Stimulated activated naive CD8-positive, alpha-beta T cell treated with anti-CD3 and anti-CD28 coated beads, Interleukin-15, Interleukin-2, amounts not matched to agents 100 ng/mL and 50 ng/mL, for 24 hours (primary cell): ENCODE measurements around the gene PHF5A.
"Not testable (repeated sequence)": the region's sequence is repeated elsewhere in the genome, so short reads cannot be mapped to it uniquely, and the experiment has no call there.

Source experiments
- H3K27ac Mint-ChIP-seq: one replicate; pipeline ENCODE4 v1.8.0; 2021; ENCODE audit warnings: mild to moderate bottlenecking, mixed read lengths
- H3K27me3 Mint-ChIP-seq: one replicate; pipeline ENCODE4 v1.8.0; 2021; ENCODE audit warnings: mixed read lengths
- H3K36me3 Mint-ChIP-seq: one replicate; pipeline ENCODE4 v1.8.0; 2021; ENCODE audit warnings: low read depth, mixed read lengths
- H3K4me1 Mint-ChIP-seq: one replicate; pipeline ENCODE4 v1.8.0; 2021; ENCODE audit warnings: low read depth, mixed read lengths
- H3K4me3 Mint-ChIP-seq: one replicate; pipeline ENCODE4 v1.8.0; 2021; ENCODE audit warnings: mild to moderate bottlenecking, mixed read lengths
- H3K9me3 Mint-ChIP-seq: one replicate; pipeline ENCODE4 v1.8.0; 2021; ENCODE audit warnings: mixed read lengths

PHF5A gene

DNA sequence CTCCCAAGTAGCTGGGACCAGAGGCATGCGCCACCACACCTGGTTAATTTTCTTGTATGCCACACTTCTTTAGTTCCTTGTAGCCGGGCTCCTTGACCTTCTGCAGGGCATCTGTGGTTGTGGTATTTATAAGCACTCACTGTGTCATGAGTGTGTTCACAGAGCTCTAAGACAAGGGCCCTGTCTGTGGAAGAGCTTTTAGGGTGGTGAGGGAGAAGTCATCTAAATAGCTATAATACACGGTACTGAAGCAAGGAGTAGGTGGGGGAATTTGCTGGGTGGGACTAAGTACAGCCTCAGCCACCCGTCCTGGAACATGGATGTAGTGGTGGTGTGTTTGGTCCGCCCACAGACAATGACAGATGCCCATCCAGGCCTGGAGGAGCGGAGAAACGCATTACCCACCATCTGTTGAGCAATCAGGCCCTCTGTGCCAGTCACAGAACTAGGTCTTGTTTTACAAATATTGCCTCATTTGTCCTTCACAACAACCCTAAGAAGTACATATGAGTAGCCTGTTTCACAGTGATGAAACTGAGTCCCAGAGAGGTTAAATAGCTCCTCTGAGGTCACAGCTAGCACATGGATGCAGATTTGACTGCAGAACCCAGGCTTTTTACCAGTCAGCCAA is 10.5 kb upstream of the PHF5A start:
- no peak overlapping the region for H3K4me3 Mint-ChIP-seq
- no peaks in the 10 kb centered on the region for H3K9me3 Mint-ChIP-seq
- peaks cover 2% of the 10 kb centered on the region for H3K36me3 Mint-ChIP-seq
- H3K4me1 Mint-ChIP-seq, result peaks cover 60% of the 10 kb centered on the region
- peak overlapping the region; percentile 53 for H3K27ac Mint-ChIP-seq
- H3K27me3 Mint-ChIP-seq, result no peaks in the 10 kb centered on the region

GRCh38 chr22:41478473-41478872 is 10.0 kb upstream of the PHF5A start:
- Mint-ChIP-seq H3K27ac (peak overlapping the region; percentile 53), H3K9me3 (no peaks in the 10 kb centered on the region), H3K4me1 (peaks cover 61% of the 10 kb centered on the region), H3K27me3 (no peaks in the 10 kb centered on the region), H3K4me3 (no peak overlapping the region), H3K36me3 (peaks cover 7% of the 10 kb centered on the region)

- Mint-ChIP-seq H3K9me3 (no peaks in the 10 kb centered on the region), H3K36me3 (peaks cover 17% of the 10 kb centered on the region), H3K27me3 (no peaks in the 10 kb centered on the region), H3K4me3 (no peak overlapping the region), H3K27ac (no peak overlapping the region), H3K4me1 (peaks cover 62% of the 10 kb centered on the region)
Observed at GRCh38 chr22:41474872-41475451, 6.5 kb upstream of the PHF5A start.

DNA sequence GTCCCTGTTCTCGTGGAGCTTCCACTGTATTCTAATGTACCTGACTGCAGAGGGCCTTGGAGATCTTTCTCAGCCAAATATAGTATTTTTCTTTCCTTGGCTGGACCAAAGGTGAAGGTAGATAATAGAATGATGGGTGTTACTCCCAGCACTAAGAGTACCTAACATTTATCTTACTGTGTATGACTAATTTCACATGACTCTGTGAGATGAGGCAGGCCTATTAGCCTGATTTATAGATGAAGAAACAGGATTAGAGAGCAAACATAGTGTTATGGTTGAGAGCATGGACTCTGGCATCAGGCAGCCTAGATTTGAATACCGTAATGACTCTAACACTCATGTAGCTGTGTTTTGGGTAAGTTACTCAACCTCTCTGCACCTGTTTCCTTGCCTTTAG is 3.1 kb upstream of the PHF5A start:
- peaks cover 59% of the 10 kb centered on the region for H3K4me1 Mint-ChIP-seq
- H3K36me3 Mint-ChIP-seq, result peaks cover 36% of the 10 kb centered on the region
- no peaks in the 10 kb centered on the region for H3K9me3 Mint-ChIP-seq
- no peaks in the 10 kb centered on the region for H3K27me3 Mint-ChIP-seq
- no peak overlapping the region for H3K4me3 Mint-ChIP-seq
- peak overlapping the region; percentile 40 for H3K27ac Mint-ChIP-seq

- Mint-ChIP-seq H3K4me1 (peaks cover 60% of the 10 kb centered on the region), H3K36me3 (peaks cover 40% of the 10 kb centered on the region), H3K9me3 (no peaks in the 10 kb centered on the region), H3K4me3 (peak overlapping the region; percentile 81), H3K27me3 (no peaks in the 10 kb centered on the region), H3K27ac (peak overlapping the region; percentile 96)
Observed at GRCh38 chr22:41470886-41471285, 2.4 kb upstream of the PHF5A start.

- H3K36me3 Mint-ChIP-seq, result peaks cover 50% of the 10 kb centered on the region
- peak overlapping the region; percentile 81 for H3K4me3 Mint-ChIP-seq
- H3K9me3 Mint-ChIP-seq, result no peaks in the 10 kb centered on the region
- peak overlapping the region; percentile 96 for H3K27ac Mint-ChIP-seq
- H3K4me1 Mint-ChIP-seq, result peaks cover 68% of the 10 kb centered on the region
- H3K27me3 Mint-ChIP-seq, result no peaks in the 10 kb centered on the region
Observed at GRCh38 chr22:41469218-41469851, 843 bp upstream of the PHF5A start.

GRCh38 chr22:41461901-41462300 is 6.6 kb downstream of the PHF5A start:
- Mint-ChIP-seq H3K36me3 (peaks cover 67% of the 10 kb centered on the region), H3K27me3 (no peaks in the 10 kb centered on the region), H3K4me3 (no peak overlapping the region), H3K9me3 (no peaks in the 10 kb centered on the region), H3K27ac (no peak overlapping the region), H3K4me1 (peaks cover 24% of the 10 kb centered on the region)

GRCh38 chr22:41460071-41460470 is 8.4 kb downstream of the PHF5A start:
- H3K4me1 Mint-ChIP-seq, result peaks cover 10% of the 10 kb centered on the region
- H3K9me3 Mint-ChIP-seq, H3K27ac Mint-ChIP-seq, H3K4me3 Mint-ChIP-seq, H3K27me3 Mint-ChIP-seq: not testable (repeated sequence)
- peaks cover 58% of the 10 kb centered on the region for H3K36me3 Mint-ChIP-seq

- Mint-ChIP-seq H3K36me3 (peaks cover 52% of the 10 kb centered on the region), H3K4me1 (peaks cover 6% of the 10 kb centered on the region), H3K27me3 (no peaks in the 10 kb centered on the region), H3K9me3 (no peaks in the 10 kb centered on the region), H3K27ac (no peak overlapping the region), H3K4me3 (no peak overlapping the region)
Observed at GRCh38 chr22:41459431-41459830, 9.1 kb downstream of the PHF5A start.

GRCh38 chr22:41458161-41458728 is 10.2 kb downstream of the PHF5A start:
- Mint-ChIP-seq H3K4me3 (no peak overlapping the region), H3K9me3 (no peaks in the 10 kb centered on the region), H3K36me3 (peaks cover 50% of the 10 kb centered on the region), H3K4me1 (peaks cover 1% of the 10 kb centered on the region), H3K27ac (peak overlapping the region; percentile 28), H3K27me3 (no peaks in the 10 kb centered on the region)

DNA sequence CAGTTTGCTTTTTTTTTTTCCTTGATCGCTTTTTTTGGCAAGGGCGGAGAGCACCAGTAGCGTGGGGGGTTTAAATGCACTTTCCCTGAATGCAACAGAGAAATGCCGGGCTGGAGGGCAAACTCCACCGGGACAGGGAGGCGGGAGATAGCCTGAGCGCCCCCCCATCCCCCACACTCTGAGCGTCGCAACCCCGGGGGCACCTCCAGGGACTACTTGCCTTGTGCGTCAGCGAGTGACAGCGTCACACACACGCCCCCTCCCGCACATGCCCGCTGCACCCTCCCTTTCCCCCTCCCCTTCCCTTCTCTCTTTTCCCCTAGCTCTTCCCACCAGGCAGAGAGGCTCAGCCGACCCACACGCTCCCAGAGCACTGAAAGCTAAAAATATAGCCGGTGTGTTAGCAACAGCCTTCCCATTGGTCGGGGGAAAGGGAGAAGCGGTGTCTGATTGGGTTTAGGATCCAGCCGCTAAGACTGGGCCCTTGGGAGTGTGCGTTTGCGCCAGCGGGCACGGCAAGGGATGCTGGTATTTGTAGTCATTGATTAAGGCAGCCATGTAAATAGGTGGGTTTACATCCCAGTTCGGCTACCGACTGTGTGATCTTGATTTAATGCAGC is 20.2 kb downstream of the PHF5A start:
- Mint-ChIP-seq H3K27me3 (no peaks in the 10 kb centered on the region), H3K36me3 (peaks cover 19% of the 10 kb centered on the region), H3K4me3 (peak overlapping the region; percentile 92), H3K27ac (peak overlapping the region; percentile 99), H3K9me3 (no peaks in the 10 kb centered on the region), H3K4me1 (peaks cover 19% of the 10 kb centered on the region)

- Mint-ChIP-seq H3K27me3 (no peaks in the 10 kb centered on the region), H3K36me3 (peaks cover 24% of the 10 kb centered on the region), H3K4me1 (peaks cover 23% of the 10 kb centered on the region), H3K9me3 (no peaks in the 10 kb centered on the region), H3K4me3 (peak overlapping the region; percentile 92), H3K27ac (peak overlapping the region; percentile 99)
Observed at GRCh38 chr22:41447435-41448188, 20.9 kb downstream of the PHF5A start.

DNA sequence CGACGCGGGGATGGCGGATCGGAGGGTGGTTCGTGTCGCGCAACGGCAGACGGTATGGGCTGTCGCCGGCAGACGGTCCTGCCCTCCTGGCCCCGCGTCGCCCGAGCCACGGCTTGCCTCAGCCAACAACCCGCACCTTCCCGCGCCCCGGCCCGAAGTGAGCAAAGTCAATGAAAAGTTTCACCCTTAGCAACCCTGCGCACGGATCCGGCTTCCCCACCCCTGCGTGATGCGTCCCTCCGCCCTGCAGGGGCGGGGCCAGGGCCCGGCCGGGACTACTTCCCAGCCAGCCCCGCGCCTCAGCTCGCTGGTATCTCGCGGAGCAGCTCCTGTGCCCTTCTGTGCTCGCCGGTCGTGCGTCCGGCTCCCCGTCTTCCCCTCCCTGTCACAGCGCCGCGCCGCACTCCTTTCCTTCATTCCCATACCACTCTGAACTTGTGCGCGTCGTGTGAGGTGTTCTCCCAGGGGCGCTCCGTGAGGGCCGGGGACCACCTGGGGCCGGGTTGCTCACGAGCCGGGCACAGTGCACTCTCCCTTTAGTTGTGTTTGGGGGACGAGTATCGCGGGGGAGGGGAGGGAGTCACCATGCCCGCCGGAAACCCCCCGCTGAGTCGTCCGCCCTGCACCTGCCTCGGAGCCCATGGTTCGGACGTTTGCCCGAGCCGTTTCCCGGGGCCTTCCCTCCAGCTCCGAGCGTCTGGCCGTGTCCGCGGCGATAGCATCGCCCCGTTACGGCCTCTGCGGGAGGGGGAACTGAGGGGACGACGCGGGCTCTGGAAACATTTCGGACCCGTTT is 21.7 kb downstream of the PHF5A start, which contains the start of gene TOB2:
Gene TOB2, minus strand, starts transcription at position 163 of the 796 bp plus-strand sequence. CDS start 9,456 bp downstream, outside the sequence.
- Mint-ChIP-seq H3K4me3 (peak within 1 kb of the TSS; percentile 92), H3K9me3 (no peaks in the 10 kb centered on the region), H3K36me3 (peaks cover 26% of the 10 kb centered on the region), H3K27ac (peak within 1 kb of the TSS; percentile 99), H3K27me3 (no peaks in the 10 kb centered on the region), H3K4me1 (peaks cover 26% of the 10 kb centered on the region)

DNA sequence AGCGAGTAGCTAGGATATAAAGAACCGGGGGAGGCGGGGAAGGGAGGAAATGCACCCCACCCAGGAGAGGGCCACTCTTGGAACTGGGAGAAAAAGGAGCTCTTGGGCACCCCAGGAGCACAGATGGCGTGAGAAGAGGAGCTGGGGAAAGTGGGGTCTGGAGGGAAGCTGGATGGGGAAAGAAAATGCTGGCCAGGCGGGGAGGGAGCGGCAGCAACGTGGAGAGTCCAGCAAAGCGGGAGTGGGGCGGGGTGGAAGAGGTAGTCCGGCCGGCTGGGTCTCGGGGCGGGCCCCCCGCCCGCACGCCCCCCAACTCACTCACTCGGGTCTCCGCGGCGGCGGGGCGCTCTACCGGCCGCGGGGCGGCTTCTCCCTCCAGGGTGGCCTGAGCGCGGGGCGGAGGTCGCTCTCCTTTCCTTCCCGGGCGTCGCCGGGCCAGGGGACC is 22.4 kb downstream of the PHF5A start:
- Mint-ChIP-seq H3K27me3 (no peaks in the 10 kb centered on the region), H3K36me3 (peaks cover 26% of the 10 kb centered on the region), H3K27ac (peak overlapping the region; percentile 99), H3K4me1 (peaks cover 29% of the 10 kb centered on the region), H3K9me3 (no peaks in the 10 kb centered on the region), H3K4me3 (peak overlapping the region; percentile 92)
